Fibroblast of peridontal ligament (primary cell): ENCODE data around the gene LRP5.

Source experiments
- DNase-seq: peaks from one replicate; pipeline ENCODE4 v3.0.0-alpha.2; 2010; ENCODE audit errors: extremely low read depth

The LRP5 gene

GRCh38 chr11:68347345-68347744, 35.0 kb downstream of the LRP5 start:
- no peak for DNase-seq

- no peak for DNase-seq
Measured at GRCh38 chr11:68347841-68348240, 35.5 kb downstream of the LRP5 start.

- no peak for DNase-seq
Measured at GRCh38 chr11:68349461-68350249, 37.3 kb downstream of the LRP5 start.

- no peak for DNase-seq
Measured at GRCh38 chr11:68350759-68351449, 38.5 kb downstream of the LRP5 start.

GRCh38 chr11:68351450-68352275, 39.3 kb downstream of the LRP5 start:
- no peak for DNase-seq

GRCh38 chr11:68352591-68352990, 40.2 kb downstream of the LRP5 start:
- DNase-seq, result no peak

GRCh38 chr11:68353118-68353517, 40.7 kb downstream of the LRP5 start:
- DNase-seq, result no peak

GRCh38 chr11:68353669-68354068, 41.3 kb downstream of the LRP5 start:
- DNase-seq, result no peak

- peak; percentile 99 for DNase-seq
Measured at GRCh38 chr11:68354148-68354872, 41.9 kb downstream of the LRP5 start.

- DNase-seq, result no peak
Measured at GRCh38 chr11:68355471-68355870, 43.1 kb downstream of the LRP5 start.

- no peak for DNase-seq
Measured at GRCh38 chr11:68357568-68357967, 45.2 kb downstream of the LRP5 start.

- DNase-seq, result no peak
Measured at GRCh38 chr11:68358416-68358815, 46.0 kb downstream of the LRP5 start.

GRCh38 chr11:68361702-68362101, 49.3 kb downstream of the LRP5 start:
- no peak for DNase-seq

- no peak for DNase-seq
Measured at GRCh38 chr11:68362801-68363379, 50.5 kb downstream of the LRP5 start.

- DNase-seq, result no peak
Measured at GRCh38 chr11:68363776-68364175, 51.4 kb downstream of the LRP5 start.

- DNase-seq, result no peak
Measured at GRCh38 chr11:68364581-68364980, 52.2 kb downstream of the LRP5 start.

GRCh38 chr11:68365943-68366435, 53.6 kb downstream of the LRP5 start:
- DNase-seq, result no peak

- no peak for DNase-seq
Measured at GRCh38 chr11:68367252-68367651, 54.9 kb downstream of the LRP5 start.

- no peak for DNase-seq
Measured at GRCh38 chr11:68369756-68370155, 57.4 kb downstream of the LRP5 start.

- no peak for DNase-seq
Measured at GRCh38 chr11:68370211-68371111, 58.1 kb downstream of the LRP5 start.
